Measurements from ENCODE around the gene SH2D6.

- TF ChIP-seq POLR2AphosphoS5 (IDR thresholded peaks at IDR 0.05; ENCODE audit: low read depth, low read length) (no peak), REST (IDR thresholded peaks at IDR 0.05; ENCODE audit: insufficient read depth in 1 of 2, low read depth in 2 of 2, low read length in 2 of 2) (no peak), TAF1 (IDR thresholded peaks at IDR 0.05; ENCODE audit: borderline replicate concordance, insufficient read depth, low read length) (no peak), FOXP2 (optimal IDR thresholded peaks at IDR 0.05; ENCODE audit: borderline replicate concordance, extremely low read depth, extremely low read length, insufficient read depth) (no peak)
Observed at GRCh38 chr2:85453571-85453970, 35.1 kb downstream of the SH2D6 start.

All from PFSK-1 (cell line).